Tongue (tissue), 2 donors: ENCODE measurements around the gene IER5L. TPM values are rescaled to one million over a fixed set of nuclear protein-coding genes. Genes with fewer than 3 reads are reported as not detected.
"Not testable (repeated sequence)": the region's sequence is repeated elsewhere in the genome, so short reads cannot be mapped to it uniquely, and the experiment has no call there.

ENCODE experiments used
- DNase-seq: peaks from one replicate; pipeline ENCODE4 v3.0.0-alpha.2; 2015
- total RNA-seq: library from RNA; depleted of rRNA; stranded (reverse); fragments of >200 nt; gene quantifications from one replicate; pipeline ENCODE4 v1.2.3, GENCODE V29; 2014

Gene IER5L
- total RNA-seq, 1 donor from 2014 or later = 10.4 TPM

DNA sequence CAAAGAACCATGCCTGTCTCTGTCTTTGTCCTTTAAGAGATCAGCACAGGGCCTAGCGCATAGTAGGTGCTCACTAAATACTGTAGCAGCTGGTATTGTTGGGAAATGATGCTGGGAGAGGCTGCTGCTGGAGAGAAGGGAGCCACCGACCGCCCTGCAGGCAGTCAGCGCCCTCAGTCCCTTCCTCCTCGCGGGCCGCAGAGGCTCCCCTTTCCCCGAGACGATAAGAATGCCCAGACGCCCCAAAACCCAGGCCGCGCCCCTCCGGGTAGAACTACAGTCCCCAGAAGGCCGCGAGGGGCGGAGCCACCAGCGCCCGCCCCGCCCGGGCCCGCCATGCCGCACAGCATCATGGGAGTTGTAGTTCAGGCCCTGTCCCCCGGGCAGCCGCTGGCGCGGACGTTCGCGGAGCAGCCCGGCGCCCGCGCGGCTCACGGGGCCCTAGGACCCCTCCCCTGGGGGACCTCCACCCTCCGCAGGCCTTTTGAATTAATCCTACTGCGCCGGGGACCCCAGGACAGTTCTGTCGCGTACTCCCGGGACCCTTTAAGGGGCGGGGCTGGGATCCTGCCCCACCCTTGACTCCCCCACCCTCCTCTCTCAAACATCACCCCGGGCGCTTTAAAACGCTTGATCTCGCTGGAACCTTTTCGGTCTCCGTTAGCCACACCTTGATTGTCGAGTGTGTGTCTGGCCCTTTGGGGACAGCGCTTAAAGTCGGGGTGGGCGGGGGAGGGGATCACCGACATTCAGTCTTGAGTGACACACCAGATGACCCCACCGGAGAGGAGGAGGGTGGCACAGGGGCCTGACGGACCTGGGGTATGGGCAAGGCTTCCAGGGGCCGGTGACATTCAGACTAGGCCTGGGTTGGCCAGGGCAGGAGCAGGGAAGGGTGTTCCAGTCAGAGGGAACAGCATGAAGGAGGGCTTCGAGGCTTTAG, 24.8 kb upstream of the IER5L start:
- peak; percentile 91 for DNase-seq

DNA sequence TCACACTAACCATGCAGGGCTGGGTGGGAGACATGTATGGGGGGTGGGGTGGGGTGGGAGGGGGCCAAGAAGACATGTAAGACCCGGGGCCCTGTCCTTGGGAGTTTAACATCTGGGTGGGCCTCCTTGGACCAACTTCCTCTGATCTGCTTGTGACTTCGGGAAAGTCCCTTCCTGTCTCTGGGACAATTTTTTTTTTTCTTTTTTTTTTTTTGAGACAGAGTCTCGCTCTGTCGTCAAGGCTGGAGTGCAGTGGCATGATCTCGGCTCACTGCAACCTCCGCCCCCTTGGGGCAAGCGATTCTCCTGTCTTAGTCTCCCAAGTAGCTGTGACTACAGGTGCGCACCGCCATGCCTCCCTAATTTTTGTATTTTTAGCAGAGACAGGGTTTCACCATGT, 23.8 kb upstream of the IER5L start:
- DNase-seq = no peak

DNA sequence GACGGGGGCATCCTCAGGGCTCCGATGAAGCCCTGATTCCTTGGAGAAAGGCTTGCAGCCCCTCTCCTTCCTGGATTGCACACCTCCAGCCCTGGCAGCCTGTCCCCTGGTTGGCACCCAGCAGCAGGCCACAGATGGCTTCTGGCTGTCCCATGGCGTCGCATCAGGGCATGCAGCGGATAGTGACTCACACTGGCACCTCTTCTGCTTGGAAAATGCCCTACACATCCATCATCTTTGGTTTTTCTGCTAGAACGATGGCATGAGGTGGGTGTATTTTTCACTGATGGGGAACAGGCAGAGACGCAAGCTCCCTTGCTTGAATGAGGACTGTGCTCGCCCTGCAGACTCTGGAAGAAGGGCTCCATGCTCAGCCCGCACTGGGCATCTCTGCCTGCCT, 23.2 kb upstream of the IER5L start:
- DNase-seq = no peak

DNA sequence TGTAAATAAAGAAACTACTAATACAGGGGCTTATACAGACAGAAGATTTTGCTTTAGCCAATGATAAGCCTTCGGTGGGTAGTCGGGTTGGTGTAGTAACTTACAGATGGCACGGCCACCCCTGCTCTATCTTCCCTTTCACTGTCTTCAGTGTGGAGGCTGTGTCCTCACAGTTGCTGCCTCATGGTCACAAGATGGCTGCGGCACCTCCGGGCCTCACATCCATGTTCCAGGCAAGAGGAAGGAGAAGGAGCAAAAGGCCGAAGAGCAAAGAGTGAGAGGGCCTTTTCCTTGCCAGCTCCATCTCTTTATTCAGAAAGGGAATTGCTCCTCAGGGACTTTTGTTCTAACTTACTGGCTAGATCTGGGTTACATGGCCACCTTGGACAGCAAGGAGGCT, 22.2 kb upstream of the IER5L start:
- no peak for DNase-seq

DNA sequence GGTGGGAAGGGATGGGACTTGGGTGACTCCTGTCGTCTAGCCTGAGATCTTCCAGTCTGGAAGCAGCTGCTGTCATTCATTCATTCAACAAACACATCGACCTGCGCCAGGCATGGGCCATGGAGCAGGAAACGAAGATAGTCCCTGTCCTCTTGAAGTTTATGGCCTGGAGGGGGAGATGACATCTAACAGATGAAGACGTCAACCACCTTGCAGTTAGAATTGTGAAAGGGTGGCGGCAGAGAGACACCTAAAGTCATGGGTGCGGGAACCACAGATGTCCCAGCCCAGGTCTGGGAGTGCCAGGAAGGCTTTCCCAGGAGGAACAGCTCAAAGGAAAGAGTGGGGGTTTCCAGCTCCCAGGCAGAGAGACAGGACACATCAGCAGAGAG, 21.0 kb upstream of the IER5L start:
- no peak for DNase-seq

DNA sequence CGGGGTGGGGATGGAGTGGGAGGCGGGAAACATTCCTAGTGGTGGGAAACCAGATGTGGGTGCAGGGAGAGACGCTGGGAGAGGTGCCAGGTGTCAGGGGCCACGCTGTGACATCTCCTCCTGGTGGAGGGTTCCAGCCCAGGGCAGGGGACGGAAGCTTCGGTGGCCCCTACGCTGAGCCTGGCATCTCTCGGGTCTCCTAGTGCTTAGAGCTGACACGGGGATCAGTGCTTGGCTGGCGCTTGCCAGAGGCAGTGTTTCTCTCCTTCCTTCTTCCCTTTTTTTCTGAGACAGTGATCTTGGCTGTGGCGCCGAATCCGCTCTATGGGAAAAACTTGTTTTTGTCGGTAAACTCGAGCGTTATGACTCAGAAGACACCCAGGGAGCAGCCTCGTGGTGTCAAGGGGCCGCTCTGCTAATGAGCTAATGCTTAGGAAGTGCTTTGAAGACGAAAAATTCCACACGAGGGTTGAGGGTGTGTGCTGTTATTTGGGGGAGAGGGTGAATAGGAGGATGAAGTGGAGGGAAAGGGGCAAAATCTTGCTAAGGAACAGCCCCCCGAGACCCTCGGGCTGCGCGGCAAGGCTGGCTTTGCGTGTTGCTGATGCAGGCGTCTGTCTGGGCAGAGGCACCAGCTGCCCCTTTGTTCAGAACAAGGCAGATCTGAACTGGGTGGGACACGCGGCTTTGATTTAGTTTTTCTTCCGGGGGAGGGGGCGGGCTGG, 20.4 kb upstream of the IER5L start:
- DNase-seq = peak; percentile 79

DNA sequence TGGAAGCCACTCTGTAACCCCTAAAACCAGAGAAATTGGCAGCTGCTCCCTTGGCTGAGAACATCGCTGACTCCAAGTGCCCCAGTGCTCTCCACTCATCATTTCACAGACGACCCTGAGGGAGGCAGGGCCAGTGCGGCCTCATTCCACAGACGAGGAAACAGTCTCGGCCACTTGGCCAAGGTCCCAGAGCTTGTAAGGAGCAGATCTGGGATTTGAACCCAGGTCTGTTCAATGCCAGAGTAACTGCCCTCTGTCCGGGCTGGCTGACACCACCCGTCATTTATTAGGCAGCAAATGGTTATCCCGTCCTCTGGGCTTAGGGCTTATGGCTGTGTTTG, 19.9 kb upstream of the IER5L start:
- DNase-seq = no peak

DNA sequence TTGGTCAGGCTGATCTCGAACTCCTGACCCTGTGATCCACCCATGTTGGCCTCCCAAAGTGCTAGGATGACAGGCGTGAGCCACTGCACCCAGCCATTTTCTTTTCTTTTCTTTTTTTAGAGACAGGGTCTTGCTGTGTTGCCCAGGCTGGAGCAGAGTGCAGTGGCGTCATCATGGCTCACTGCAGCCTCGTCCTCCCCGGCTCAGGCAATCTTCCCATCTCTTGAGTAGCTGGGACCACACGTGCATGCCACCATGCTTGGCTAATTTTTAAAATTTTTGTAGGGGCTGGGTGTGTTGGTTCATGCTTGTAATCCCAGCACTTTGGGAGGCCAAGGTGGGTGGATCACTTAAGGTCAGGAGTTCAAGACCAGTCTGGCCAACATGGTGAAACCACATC, 19.0 kb upstream of the IER5L start:
- DNase-seq = not testable (repeated sequence)

DNA sequence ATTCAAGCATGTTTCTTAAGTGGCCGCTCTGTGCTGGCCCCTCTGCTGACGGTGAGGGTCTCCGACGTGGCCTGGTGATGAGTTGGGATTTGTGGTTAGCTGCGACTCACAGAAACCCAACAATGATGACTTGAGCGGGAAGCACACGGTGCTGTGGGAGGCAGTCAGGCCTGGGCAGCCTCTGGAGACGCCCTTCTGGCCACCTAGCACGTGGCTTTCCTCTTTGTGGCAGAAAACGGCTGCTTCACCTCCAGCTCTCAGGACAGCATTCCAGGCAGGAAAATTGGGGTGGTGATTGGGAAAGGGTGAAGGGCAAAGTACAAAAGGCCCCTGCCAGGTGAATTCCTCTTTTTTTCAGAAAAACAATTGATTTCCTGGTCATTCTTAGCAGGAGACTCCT, 17.5 kb upstream of the IER5L start:
- no peak for DNase-seq

DNA sequence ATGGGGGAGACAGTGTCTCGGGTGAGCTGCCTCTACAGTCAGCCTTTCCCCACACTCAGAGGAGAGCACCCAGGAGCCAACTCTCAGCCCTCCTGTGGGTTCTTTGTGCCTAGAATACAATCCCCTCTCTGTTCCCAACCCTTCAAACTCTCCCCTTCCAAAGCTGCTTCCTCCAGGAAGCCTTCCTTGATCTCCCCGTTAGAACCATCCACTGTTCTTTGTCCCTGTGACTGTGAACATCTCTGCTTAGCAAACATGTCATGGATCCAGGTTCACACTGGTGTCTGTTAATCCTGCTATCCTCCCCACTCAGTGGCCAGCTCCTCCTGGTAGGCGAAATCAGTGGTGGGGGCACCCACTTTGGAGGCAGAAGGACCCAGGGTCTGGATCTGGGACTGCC, 16.2 kb upstream of the IER5L start:
- DNase-seq = no peak

DNA sequence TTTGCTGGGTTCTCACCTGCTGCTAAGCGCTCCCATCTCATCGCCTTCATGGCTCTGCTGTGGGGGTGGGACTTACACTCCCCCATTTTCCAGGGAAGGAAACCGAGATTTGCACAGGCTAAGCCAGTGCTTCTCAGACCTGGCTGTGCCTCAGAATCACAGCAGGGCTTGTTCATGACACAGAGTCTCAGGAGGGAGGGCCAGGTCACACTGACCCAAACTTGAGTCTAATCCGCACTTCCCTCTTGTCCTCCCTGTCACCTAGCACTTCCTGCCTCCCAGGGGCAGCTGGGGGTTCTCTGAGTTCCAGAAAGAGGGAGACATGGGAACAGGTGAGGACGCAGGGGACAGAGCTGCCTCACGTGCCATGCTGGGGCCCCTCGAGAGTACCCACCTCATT, 15.6 kb upstream of the IER5L start:
- DNase-seq = no peak

DNA sequence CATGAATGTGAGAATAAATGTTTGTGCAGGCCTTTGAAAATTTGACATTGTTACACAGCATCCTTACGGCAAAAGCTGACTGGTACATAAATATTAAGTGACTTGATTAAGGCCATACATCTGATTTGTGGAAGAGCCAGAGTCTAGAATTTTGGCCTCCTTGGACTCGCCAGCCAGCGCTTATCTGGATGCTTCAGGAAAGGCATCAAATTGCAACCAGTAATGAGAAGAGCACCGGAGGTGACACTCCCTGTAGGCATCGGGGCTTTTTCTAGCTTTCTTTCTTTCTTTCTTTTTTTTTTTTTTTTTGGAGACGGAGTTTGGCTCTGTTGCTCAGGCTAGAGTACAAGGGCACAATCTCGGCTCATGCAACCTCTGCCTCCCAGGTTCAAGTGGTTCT, 13.2 kb upstream of the IER5L start:
- DNase-seq = no peak

DNA sequence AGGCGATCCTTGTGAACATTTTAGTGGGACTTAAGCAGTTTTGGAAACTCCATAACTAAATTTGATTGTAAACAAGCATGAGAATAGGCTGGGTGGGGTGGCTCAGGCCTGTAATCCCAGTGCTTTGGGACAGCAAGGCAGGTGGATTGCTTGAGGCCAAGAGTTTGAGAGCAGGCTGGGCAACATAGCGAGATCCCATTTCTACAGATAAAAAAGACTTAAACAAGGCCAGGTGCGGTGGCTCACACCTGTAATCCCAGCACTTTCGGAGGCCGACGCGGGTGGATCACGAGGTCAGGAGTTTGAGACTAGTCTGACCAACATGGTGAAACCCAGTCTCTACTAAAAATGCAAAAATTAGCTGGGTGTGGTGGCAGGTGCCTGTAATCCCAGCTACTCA, 11.9 kb upstream of the IER5L start:
- DNase-seq = not testable (repeated sequence)

DNA sequence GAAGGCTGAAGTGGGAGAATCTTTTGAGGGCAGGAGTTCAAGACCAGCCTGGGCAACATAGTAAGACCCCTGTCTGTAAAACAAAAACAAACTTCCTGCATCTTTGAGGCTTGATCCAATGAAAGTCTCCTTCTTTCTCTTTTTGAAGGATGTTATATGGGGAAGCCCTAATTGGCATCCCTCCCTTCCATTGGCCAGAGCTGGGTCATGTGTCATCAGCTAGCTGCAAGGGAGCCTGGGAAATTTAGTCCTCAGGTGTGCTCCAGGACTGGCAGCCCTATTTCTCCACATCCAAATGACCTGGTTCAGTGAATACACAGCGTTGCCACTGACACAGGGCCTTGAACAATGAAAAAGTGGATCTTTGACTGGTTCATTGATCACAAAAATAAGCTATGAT, 9.0 kb upstream of the IER5L start:
- DNase-seq = no peak

DNA sequence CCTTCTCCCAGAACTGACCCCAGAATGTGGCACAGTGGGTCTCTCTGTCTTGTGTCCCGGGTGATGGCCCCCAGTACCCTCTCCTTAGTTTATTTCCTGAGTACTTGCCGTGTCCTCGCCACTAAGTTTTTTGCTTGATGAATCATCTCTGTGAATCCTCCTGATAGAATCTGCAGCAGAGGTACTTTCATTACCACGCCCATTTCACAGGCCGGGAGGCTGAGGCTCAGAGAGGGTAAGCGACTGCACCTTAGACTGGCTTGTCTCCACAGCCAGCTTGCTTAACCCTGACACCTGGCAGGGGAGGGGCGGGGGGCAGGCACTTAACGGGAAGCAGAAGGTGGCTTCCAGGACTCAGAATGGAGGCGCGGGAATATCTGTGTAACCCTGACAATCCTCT, 7.9 kb upstream of the IER5L start:
- no peak for DNase-seq

DNA sequence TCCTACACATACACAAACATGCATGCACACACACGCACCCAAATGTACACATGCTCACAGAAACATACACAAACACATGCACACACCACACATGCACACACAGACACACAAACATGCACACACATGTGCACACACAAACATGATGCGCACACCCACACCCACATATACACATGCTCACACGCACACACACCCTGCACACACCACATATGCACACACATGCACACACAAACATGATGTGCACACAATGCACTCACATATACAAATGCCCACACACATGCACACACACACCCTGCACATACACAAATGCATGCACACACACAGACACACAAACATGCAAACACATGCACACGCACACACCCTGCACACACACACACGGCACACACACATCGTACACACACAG, 7.3 kb upstream of the IER5L start:
- DNase-seq = no peak

DNA sequence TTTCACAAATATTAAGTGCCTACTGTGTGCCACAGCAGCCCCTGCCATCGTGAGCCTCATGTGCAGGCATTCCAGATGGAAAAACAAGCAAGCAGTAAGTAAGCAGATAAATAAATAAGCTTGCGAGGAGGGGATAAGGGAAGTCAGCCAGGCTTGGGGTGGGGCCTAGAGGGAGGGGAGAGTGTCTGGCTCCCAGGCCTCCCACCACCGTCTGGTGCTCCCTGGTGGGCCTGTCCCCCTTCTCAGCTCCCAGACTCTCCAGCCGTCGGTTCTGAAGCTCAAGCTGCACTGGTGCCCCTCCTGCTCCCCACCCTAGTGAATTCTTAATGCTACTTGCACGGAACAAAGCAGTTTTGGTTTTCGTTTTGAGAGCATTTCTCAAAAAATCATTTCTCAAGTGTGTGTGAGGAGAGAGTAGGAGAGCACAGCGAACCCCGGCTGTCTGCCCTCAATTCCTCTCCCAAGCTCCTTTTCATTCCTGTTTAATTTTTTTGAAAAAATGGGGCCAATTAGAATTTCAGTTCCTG, 6.6 kb upstream of the IER5L start:
- no peak for DNase-seq

DNA sequence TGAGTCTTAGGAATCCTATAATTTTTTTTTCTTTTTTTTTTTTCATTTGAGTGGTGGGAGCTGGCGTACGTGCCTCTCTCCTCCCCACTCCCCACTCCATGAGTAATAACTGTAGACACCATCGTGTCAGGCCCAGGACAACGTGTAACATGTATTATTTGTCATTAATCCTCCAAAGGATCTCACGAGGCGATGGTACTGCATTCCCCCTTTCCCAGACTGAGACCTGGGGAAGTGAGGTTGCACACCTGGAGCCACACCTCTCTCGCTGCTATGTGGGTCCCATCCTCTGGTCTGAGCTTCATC, 6.1 kb upstream of the IER5L start:
- no peak for DNase-seq

DNA sequence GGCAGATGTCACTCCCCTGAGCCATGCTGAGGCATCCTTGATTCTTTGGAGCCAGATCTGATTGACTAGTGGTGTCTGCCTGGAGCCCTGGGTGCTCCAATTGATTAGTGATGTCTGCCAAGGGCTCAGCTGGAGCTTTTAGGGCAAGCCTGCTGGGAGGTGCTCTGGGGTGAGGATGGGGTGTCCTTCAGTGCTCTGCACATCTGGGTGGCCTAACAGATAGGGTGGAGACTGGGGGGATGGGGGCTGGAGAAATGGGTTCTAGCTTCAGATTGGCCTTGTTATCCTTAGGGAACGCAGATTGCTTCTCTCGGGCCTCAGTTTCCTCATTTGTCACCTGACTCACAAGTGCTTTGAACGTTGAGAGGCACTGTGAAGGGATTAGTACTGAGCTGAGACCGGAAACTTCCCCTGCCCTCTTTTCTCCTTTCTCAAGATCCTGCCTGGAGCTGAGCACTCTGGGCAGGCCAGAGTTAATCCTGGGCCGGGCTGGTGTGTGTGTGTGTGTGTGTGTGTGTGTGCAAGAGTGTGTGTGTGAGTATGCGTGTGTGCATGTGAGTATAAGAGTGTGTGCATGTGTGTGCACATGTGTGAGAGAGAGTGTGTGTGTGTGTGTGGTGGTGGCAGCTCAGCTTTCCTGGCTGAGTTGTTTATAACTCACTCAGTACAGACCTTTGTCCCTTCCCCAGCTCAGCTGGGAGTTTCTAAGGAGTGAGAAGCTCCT, 5.6 kb upstream of the IER5L start:
- DNase-seq = no peak

DNA sequence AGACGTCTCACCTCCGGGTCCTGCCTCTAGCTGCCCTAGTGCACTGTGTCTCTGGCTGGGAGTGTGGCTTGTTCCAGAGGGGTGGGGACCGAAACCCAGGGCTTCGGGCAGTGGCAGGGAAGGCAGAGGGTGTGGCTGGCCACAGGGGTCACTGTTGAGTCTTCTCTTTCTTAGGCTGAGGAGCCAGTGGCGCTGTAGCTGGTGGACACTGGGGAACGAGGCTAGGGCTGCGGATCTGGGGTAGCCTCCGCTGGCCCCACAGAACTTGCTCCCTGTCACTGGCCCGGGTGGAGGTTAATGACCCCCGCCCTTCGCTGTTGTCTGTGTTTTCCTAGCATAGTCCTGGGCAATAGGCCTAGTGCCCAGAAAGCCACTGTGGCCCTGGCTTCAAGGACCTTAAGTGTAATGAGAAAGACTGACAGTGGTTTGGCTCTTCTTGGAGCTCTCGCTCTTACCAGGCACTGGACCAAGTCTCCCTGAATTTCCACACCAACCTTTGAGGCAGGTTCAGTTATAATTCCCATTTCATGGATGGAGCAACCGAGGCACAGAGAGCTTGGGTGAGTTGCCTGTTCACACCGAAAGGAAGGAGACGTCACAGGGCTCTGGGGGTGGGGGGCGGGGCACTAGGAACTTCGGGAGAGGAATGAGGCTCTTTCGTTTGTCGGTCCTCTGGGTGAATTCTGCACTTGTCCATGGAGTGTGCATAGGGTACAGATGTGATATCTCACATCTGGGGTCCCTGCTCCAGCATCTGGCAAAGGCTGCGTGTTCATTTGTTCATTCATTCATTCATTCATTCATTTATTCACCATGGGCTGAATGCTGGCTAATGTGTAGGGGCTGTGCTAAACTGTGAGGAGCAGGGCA, 4.8 kb upstream of the IER5L start:
- no peak for DNase-seq

DNA sequence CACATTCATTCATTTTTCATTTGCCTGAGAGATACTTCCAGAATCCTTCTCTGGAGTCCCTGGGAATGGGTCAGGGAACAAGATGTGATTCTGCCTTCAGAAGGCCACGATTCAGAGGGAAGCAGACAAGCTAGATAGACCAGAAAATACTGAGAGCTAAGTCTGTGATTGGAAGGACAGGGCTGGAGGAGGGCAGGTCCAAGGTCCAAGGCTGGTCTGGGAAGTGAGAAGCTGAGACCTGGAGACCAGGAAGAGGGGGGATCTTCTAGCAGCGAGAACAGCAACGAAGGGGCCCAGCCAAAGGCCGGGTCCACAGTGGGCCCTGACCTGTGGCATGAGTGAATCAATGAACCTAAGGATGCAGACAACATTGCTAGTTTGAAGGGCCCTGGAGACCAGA, 4.1 kb upstream of the IER5L start:
- no peak for DNase-seq

DNA sequence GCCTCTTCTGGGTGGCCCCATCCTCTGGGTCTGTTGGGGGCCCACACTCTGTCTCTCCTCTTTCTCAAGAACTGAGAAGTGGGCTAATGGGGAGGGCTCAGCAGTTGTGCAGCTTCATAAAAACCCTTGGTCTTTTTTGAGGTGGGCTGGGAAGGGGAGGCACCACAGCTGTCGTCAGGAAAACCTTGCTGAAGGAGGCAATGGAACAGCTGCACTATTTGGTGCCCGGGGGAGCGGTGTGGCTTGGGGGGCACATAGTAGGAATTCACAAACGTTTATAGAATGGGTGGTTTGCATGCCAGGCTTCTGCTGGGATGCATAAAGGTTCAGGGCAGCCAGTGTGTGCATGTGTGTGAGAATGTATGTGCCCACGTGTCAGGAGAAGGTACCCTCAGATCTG, 3.2 kb upstream of the IER5L start:
- DNase-seq = peak; percentile 80
